Right renal pelvis (tissue), 4 donors: ENCODE results near the gene DOCK2. TPM values are rescaled to one million over a fixed set of nuclear protein-coding genes. Genes with fewer than 3 reads are reported as not detected.
"Not testable (repeated sequence)": the region's sequence is repeated elsewhere in the genome, so short reads cannot be mapped to it uniquely, and the experiment has no call there.

Experiments
- DNase-seq, 4 donors: peaks; one replicate each; pipeline ENCODE4 v3.0.0-alpha.2; 2013; ENCODE audit warnings: low read depth in 4 of 4, low spot score in 3 of 4, missing footprints in 1 of 4
- polyA plus RNA-seq, 4 donors: library from polyadenylated mRNA; unstranded; fragments of 120-200 nt; gene quantifications; one replicate each; pipeline ENCODE4 v1.2.1, GENCODE V29; 2013; ENCODE audit not compliant: insufficient read length in 4 of 4

DOCK2 gene
- polyA plus RNA-seq = 1 to 10 TPM; 2.3 to 4.0 (median 2.5) TPM

- DNase-seq = no peak
Measured at GRCh38 chr5:169637085-169637548, at the start of gene DOCK2. Gene DOCK2, plus strand, starts transcription at chr5:169637275. Its CDS starts 52 bp downstream, at chr5:169637327.

DNA sequence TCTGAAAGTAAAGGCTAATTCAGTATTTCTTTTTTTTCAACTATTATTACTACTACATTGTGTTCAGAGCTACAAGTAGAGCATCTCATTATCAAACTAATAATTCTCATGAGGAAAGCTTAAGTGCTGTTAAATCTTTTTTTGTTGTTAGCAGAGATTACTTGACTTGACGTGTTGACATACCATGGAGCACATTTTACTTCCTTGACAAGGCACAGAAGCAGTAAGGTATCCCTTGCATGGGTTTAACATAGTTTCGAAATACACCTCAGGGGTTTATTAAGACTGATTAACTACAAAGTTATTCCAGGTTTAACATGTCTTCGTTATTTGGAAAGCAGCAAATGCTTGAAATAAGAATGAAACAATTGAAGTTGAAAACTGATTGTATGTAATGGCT, 46.5 kb upstream of the DOCK2 start:
- no peak for DNase-seq

GRCh38 chr5:169591636-169592035, 45.4 kb upstream of the DOCK2 start:
- no peak for DNase-seq

DNA sequence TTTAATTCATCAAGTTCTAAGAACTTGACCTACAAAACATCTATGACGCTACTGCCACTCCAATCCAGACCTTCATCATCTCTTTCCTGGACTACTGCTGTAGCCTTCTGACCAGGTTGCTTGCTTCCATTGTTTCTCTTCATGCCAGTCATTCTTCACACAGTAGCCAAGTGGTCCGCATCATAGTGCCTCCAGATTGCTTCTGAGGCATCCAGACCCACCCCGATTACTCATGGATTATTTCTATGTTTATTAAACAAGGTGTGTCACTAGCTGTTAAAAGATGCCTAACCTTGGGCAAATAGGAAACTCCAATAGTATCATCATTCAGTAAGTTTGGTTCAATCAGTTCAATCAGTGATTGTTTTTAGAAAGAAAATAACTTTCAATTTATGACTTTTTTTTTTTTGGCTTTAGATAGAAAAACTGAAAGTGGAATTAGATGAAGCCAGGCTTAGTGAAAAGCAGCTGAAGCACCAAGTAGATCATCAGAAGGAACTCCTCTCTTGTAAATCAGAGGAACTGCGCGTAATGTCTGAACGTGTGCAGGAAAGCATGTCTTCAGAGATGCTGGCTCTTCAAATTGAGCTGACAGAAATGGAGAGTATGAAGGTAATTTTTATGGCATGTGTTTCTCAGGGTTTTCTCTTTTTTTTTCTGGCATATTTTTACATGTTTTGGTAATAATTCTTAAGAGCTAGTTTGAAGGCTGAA, 44.0 kb upstream of the DOCK2 start:
- DNase-seq = no peak

DNA sequence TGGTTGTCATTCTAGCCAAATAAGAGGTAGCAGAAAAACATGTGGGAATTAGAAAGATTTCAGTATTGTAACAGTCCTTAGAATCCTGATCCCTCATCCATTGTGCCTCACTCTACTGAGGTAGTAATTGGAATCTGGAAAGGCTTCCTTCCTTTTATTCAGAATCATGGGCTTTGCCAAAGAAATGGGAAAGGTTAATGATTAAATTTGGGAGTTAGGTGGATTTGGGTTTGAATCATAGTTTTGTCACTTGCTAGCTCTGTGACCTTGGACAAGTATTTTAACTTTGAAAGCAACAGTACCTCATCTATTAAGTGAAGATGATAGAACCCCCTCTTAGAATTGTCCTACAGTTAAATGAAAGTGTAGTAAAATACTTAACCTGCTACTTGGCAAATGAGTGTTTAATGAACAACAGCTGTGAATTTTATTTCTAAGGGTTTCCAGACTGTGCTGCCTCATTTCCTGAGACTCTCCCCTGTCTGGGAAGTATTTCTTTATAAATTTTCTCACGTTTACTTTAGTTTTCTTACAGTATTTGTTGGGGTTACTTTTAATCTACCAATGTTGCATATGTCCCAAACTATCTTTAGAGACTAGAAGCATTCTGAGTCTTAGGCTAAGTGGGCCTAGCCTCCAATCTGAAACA, 41.8 kb upstream of the DOCK2 start:
- DNase-seq = no peak

GRCh38 chr5:169599451-169599850, 37.6 kb upstream of the DOCK2 start:
- DNase-seq = no peak

DNA sequence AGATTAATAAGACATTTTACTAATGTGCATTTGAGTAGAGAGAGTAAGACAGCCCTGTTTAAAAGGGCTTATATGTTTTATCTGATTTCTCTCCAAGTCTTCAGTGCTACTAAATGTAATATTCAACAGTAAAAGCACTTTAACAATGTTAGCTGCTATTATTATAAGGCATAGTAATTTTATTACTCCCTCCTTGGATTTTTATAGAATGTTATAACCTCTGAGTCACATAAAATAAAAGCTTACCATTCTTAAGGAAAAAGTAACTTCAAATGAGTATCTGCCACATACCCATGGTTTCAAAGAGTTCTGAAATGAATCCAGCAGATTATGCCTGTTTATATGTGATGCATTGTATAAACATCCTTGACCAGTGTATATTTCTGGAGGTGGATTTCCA, 34.5 kb upstream of the DOCK2 start:
- DNase-seq = no peak

DNA sequence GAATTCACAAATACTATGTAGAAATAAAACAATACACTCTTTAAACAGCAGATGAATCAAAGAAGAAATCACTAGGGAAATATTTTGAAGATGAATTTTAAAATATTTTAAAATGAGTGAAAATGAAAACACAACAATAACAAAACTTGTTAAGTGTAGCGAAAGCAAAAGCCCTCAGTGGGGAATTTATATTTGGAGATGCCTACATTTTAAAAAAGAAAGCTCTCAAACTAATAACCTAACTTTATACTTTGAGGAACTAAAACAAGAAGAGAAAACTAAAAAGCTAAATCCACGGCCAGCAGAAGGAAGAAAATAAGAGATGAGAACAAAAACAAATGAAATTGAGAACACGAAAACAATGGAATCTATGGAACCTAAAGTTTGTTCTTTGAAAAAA, 30.8 kb upstream of the DOCK2 start:
- no peak for DNase-seq

DNA sequence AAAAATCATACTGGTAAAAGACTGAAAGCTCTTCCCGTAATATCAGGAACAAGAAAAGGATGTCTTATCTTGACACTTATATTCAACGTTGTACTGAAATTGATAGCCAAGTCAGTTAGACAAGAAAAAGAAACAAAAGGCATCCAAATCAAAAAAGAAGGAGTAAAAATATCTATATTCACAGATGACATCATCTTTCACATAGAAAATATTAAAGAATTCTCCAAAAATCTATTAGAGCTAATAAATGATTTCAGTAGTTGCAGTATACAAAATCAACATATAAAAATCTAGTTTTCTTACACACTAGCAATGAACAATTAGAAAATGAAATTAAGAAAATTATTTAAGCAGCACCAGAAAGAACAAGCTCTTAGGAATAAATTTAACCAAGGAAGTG, 29.2 kb upstream of the DOCK2 start:
- DNase-seq = no peak

DNA sequence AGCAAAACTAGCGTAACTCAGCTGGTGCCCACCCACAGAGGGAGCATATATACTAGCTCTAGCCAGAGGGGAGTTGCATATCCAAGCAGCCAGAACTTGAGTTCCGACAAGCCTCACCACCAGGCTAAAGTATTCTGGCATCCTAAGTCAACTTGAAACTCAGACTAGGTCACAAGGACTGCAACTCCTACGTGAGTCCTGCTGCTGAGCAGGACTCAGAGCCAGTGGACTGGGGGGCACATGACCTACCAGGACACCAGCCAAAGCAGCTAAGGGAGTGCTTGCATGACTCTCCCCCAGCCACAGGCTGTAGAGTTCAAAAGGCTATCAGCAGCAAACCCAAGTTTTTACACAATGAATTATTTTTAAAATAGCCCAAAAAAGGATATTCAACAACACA, 27.4 kb upstream of the DOCK2 start:
- DNase-seq = no peak

- no peak for DNase-seq
Measured at GRCh38 chr5:169610606-169611005, 26.5 kb upstream of the DOCK2 start.

- no peak for DNase-seq
Measured at GRCh38 chr5:169615561-169615960, 21.5 kb upstream of the DOCK2 start.

DNA sequence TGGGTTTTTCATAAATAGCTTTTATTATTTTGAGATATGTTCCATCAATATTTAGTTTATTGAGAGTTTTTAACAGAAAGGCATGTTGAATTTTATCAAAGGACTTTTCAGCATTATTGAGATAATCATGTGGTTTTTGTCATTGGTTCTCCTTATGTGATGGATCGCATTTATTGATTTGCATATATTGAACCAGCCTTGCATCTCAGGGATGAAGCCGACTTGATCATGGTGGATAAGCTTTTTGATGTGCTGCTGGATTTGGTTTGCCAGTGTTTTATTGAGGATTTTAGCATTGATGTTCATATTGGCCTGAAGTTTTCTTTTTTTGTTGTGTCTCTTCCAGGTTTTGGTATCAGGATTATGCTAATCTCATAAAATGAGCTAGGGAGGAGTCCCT, 12.8 kb upstream of the DOCK2 start:
- DNase-seq = not testable (repeated sequence)

DNA sequence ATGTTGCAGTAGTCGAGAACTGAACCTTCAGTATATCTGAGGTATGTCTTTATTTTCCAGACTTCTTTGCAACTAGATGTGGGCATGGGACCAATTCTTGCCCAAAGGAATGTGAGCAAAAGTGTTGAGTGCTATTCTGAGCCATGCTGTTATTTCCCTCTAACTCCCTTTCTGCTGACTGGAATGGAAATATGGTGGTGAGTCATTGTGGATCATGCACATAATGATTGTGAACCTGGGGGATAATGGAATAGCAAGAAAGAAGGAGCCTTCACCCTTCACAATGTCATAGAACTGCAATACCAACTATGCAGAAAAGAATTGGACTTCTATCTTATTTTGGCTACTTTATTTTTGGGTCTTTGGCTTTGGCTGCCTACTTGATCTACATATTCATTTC, 10.3 kb upstream of the DOCK2 start:
- no peak for DNase-seq

GRCh38 chr5:169627551-169627950, 9.5 kb upstream of the DOCK2 start:
- no peak for DNase-seq

- DNase-seq = no peak
Measured at GRCh38 chr5:169628892-169629291, 8.2 kb upstream of the DOCK2 start.

DNA sequence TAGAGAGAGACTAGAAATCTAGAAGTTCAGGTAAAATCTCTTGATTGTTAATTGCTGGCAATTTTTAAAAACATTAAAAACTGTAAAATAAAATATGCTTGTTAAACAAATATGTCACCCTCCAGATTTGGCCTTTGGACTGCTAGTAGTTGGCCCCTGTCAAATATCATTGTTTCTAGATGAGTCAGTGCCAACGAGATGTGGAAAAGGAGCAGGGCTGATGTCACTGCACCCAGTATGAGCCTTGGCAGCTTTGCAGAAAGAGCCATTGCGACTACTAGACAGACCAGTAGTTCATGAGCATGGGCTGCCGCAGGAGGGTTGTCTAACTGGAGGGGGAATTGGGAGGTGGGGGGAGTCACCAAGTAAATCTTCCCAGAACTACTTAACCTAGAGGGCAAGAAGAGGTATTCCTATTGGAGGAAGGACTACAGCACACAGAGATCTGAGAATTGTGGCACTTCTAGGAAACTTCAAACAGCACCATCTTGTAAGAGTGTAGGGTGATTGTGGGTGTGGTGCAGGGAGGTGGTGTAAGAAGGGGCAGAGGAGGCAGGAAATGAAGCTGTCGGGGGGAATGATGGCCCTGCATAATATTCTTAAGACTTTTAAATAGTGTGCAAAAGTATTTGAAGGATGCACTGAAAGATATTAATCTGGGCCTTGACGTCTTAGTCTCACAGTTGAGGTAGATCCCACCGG, 7.1 kb upstream of the DOCK2 start:
- DNase-seq = no peak

- DNase-seq = no peak
Measured at GRCh38 chr5:169631360-169631759, 5.7 kb upstream of the DOCK2 start.

GRCh38 chr5:169632946-169633345, 4.1 kb upstream of the DOCK2 start:
- no peak for DNase-seq

- no peak for DNase-seq
Measured at GRCh38 chr5:169634606-169635005, 2.5 kb upstream of the DOCK2 start.

DNA sequence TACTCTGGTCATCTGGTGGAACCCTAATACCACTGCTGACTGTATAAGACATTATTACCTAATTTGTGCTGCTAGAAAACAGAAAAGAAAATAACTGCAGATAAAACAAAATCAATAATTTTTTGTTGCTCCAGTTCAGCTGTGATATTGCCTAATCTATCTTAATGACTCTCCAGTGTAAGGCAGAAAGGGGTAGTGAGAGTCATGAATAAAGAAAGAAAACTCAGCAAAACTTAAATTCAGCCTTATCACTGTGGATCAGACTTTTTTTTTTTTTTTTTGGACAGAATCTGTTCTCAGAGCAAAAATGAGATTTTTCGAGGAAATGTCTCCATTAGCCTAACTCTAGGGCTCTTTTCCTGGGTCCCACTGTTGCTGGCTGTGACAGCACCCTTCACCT, 1.1 kb upstream of the DOCK2 start:
- DNase-seq = no peak
